Keratinocyte (primary cell): ENCODE measurements around the gene THOC2. TPM values are rescaled to one million over a fixed set of nuclear protein-coding genes. Genes with fewer than 3 reads are reported as not detected.
"Not testable (repeated sequence)": the region's sequence is repeated elsewhere in the genome, so short reads cannot be mapped to it uniquely, and the experiment has no call there.

Experiments
- DNase-seq: peaks from one replicate; pipeline ENCODE4 v3.0.0-alpha.2; 2011; ENCODE audit warnings: low read depth, missing footprints, low spot score
- FAIRE-seq: peaks from 2 replicates; lab custom pipeline; 2011; peaks lifted over from hg19 to GRCh38; lab: Jason Lieb, UNC
- H2AFZ ChIP-seq: 2 replicates; pipeline ENCODE4 v1.6.0; 2012; ENCODE audit warnings: low read length, control low read depth, inconsistent platforms; ENCODE audit not compliant: control insufficient read depth
- H3K27ac ChIP-seq: 2 replicates; pipeline ENCODE4 v1.5.1; 2011; ENCODE audit warnings: low read length; ENCODE audit not compliant: control insufficient read depth, insufficient read depth
- H3K27me3 ChIP-seq: 3 replicates; pipeline ENCODE4 v1.6.0; 2011; ENCODE audit warnings: low read length; ENCODE audit not compliant: control insufficient read depth, insufficient read depth; ENCODE audit errors: extremely low read depth
- H3K36me3 ChIP-seq, 2 experiments: 2 replicates in 1 of 2; 3 replicates in 1 of 2; pipeline ENCODE4 v1.5.1; 2011; ENCODE audit warnings: low read length in 2 of 2, mild to moderate bottlenecking in 1 of 2; ENCODE audit not compliant: control insufficient read depth in 2 of 2, insufficient read depth in 2 of 2; ENCODE audit errors: extremely low read depth in 1 of 2
- H3K4me1 ChIP-seq: 3 replicates; pipeline ENCODE4 v1.5.1; 2011; ENCODE audit warnings: low read length; ENCODE audit not compliant: control insufficient read depth, insufficient read depth; ENCODE audit errors: extremely low read depth
- H3K4me2 ChIP-seq: 3 replicates; pipeline ENCODE4 v1.6.0; 2011; ENCODE audit warnings: low read depth, low read length; ENCODE audit not compliant: control insufficient read depth, insufficient read depth; ENCODE audit errors: extremely low read depth
- H3K4me3 ChIP-seq, 3 experiments: fragments of 200-600 bp in 1 of 3; sonication (generic) in 1 of 3; 2 replicates in 2 of 3; 3 replicates in 1 of 3; pipeline ENCODE4 v1.5.1; 2011 to 2016; ENCODE audit warnings: low read length in 3 of 3, mild to moderate bottlenecking in 3 of 3, control low read depth in 2 of 3, inconsistent platforms in 1 of 3, low read depth in 1 of 3, mixed read lengths in 1 of 3, mixed run types in 1 of 3, moderate library complexity in 1 of 3; ENCODE audit not compliant: control insufficient read depth in 2 of 3, insufficient read depth in 2 of 3; ENCODE audit errors: extremely low read depth in 1 of 3
- H3K79me2 ChIP-seq: 2 replicates; pipeline ENCODE4 v1.6.0; 2012; ENCODE audit warnings: low read length; ENCODE audit not compliant: control insufficient read depth, insufficient read depth
- H3K9ac ChIP-seq: 3 replicates; pipeline ENCODE4 v1.6.0; 2011; ENCODE audit warnings: low read length; ENCODE audit not compliant: control insufficient read depth, insufficient read depth; ENCODE audit errors: extremely low read depth
- H3K9me1 ChIP-seq: 3 replicates; pipeline ENCODE4 v1.6.0; 2011; ENCODE audit warnings: low read length; ENCODE audit not compliant: control insufficient read depth, insufficient read depth; ENCODE audit errors: extremely low read depth
- H3K9me3 ChIP-seq: 2 replicates; pipeline ENCODE4 v1.5.1; 2012; ENCODE audit warnings: low read depth, low read length; ENCODE audit not compliant: control insufficient read depth
- H4K20me1 ChIP-seq: 3 replicates; pipeline ENCODE4 v1.6.0; 2011; ENCODE audit warnings: low read length; ENCODE audit not compliant: control insufficient read depth, insufficient read depth; ENCODE audit errors: extremely low read depth
- EZH2 ChIP-seq: IDR thresholded peaks from one replicate; pipeline ENCODE4 v1.6.1; 2012; ENCODE audit warnings: inconsistent platforms, mild to moderate bottlenecking, low read length, moderate library complexity
- dilution Hi-C: fragments of 300-500 bp; cut with MboI; formaldehyde crosslinking; loops from one replicate; pipeline ENCODE4 v1.7.0; 2020; ENCODE audit warnings: low sequenced_read_pairs; ENCODE audit not compliant: extremely low pct_ligation_motif_present
- polyA plus RNA-seq, 5 experiments: library from polyadenylated mRNA; depleted of rRNA in 3 of 5; stranded (reverse) in 3 of 5; stranded (forward) in 1 of 5; unstranded in 1 of 5; fragments of >200 nt; gene quantifications; 1 replicate in 1 of 5; 2 replicates in 3 of 5; 3 replicates in 1 of 5; pipeline versions ENCODE4 v1.2.1 to v1.2.3, GENCODE V29; 2011 to 2012; ENCODE audit warnings: missing spikeins in 2 of 5, low read depth in 1 of 5, low replicate concordance in 1 of 5
- TF ChIP-seq, protein P1 (sequence below), 3 experiments: IDR thresholded peaks in 1 of 3; conservative IDR thresholded peaks in 1 of 3; optimal IDR thresholded peaks in 1 of 3; 2 replicates in 2 of 3; 3 replicates in 1 of 3; pipeline versions ENCODE3 to v1.5.1; 2011; ENCODE audit warnings: low read length in 3 of 3, mild to moderate bottlenecking in 3 of 3, moderate library complexity in 2 of 3, control low read depth in 1 of 3, inconsistent platforms in 1 of 3; ENCODE audit not compliant: insufficient read depth in 2 of 3; ENCODE audit errors: extremely low read depth in 1 of 3

The THOC2 gene
- polyA plus RNA-seq, 1 donor (not counting 4 experiments of a cell fraction or from before 2014, with no cell fraction given) = 61.1 TPM

DNA sequence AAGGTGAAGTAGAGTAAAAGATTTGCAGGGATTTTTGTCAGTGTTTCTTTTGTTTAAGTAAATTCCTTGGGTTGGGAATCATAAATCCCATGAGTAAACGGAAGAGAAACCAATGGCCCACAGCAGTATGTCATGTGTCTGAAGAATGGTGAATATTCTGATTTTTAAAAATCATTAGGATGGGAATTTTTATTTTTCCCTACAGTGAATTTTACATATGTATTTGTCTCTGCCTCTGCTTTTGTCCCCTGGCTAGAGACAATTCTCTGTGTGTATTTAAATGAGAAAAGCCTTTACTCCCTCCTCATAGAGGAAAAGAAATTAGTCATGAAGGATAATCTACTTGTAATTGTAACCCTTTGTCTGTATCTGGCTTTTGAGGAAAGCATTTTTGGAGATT, 152.1 kb downstream of the THOC2 start:
- Histone ChIP-seq H3K36me3 (no peaks in the 10 kb centered on the region), H3K79me2 (no peaks in the 10 kb centered on the region), H4K20me1 (no peaks in the 10 kb centered on the region), H3K4me1 (no peaks in the 10 kb centered on the region), H3K27ac (no peak overlapping the region), H3K27me3 (no peaks in the 10 kb centered on the region), H2AFZ (no peak overlapping the region), H3K4me2 (no peak overlapping the region), H3K9ac (no peak overlapping the region), H3K9me1 (no peaks in the 10 kb centered on the region), H3K4me3 (no peak overlapping the region), H3K9me3 (no peaks in the 10 kb centered on the region)
- TF ChIP-seq, protein P1, sequence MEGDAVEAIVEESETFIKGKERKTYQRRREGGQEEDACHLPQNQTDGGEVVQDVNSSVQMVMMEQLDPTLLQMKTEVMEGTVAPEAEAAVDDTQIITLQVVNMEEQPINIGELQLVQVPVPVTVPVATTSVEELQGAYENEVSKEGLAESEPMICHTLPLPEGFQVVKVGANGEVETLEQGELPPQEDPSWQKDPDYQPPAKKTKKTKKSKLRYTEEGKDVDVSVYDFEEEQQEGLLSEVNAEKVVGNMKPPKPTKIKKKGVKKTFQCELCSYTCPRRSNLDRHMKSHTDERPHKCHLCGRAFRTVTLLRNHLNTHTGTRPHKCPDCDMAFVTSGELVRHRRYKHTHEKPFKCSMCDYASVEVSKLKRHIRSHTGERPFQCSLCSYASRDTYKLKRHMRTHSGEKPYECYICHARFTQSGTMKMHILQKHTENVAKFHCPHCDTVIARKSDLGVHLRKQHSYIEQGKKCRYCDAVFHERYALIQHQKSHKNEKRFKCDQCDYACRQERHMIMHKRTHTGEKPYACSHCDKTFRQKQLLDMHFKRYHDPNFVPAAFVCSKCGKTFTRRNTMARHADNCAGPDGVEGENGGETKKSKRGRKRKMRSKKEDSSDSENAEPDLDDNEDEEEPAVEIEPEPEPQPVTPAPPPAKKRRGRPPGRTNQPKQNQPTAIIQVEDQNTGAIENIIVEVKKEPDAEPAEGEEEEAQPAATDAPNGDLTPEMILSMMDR (optimal IDR thresholded peaks at IDR 0.05 in 1 of 3, IDR thresholded peaks at IDR 0.05 in 1 of 3, conservative IDR thresholded peaks at IDR 0.05 in 1 of 3; ENCODE audit: extremely low read depth in 1 of 3, insufficient read depth in 2 of 3, low read length in 3 of 3) = no peak
- no peak for TF ChIP-seq EZH2
- DNase-seq (no peak), FAIRE-seq (no peak)
- dilution Hi-C loops = no loop called here

DNA sequence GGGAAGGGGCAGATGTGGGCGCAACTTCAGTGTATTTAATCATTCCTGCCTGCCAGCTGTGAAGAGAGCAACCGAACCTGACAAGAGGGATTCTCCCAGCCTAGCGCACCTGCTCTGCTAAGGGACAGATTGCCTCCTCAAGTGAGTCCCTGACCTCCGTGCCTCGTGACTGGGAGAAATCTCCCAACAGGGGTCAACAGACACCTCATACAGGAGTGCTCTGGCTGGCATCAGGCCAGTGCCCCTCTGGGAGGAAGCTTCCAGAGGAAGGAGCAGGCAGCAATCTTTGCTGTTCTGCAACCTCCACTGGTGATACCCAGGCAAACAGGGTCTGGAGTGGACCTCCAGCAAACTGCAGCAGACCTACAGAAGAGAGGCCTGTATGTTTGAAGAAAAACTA, 158.8 kb downstream of the THOC2 start:
- H3K9me3 ChIP-seq, H3K4me1 ChIP-seq, H3K27ac ChIP-seq, H2AFZ ChIP-seq, H3K27me3 ChIP-seq, H3K79me2 ChIP-seq, H3K9me1 ChIP-seq, DNase-seq, H3K9ac ChIP-seq, H3K4me3 ChIP-seq, H3K4me2 ChIP-seq, dilution Hi-C loops, FAIRE-seq, H4K20me1 ChIP-seq, H3K36me3 ChIP-seq: not testable (repeated sequence)

DNA sequence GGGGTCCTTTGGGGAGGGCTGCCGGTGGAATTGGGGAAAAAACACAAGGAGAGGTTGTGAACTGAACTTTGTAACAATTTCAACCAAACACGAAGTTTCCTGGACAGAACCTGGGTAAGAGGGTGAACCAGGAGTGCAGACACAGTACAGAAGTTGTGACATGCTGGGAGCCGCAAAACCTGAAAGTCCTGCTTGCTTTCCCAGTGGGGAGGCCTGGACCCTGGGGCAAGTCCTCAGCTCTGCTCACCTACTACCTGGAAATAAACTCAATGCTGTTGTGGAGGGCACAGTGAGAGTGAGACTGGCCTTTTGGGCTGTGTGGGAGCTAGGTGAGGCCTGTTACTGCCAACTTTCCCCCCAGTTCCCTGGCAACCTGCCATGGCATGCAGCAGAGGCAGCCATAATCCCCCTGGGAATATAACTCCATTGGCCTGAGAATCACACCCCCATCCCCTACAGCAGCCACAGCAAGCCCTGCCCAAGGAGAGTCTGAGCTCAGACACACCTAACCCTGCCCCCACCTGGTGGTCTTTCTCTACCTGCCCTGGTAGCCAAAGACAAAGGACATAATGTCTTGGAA, 162.8 kb downstream of the THOC2 start:
- no peak for DNase-seq
- Histone ChIP-seq H3K36me3 (no peaks in the 10 kb centered on the region), H3K4me3 (no peak overlapping the region), H3K4me1 (no peaks in the 10 kb centered on the region), H3K9ac (no peak overlapping the region), H3K9me1 (no peaks in the 10 kb centered on the region), H3K27ac (no peak overlapping the region), H2AFZ (no peak overlapping the region), H3K4me2 (no peak overlapping the region), H3K9me3 (no peaks in the 10 kb centered on the region), H3K27me3 (no peaks in the 10 kb centered on the region), H4K20me1 (no peaks in the 10 kb centered on the region), H3K79me2 (no peaks in the 10 kb centered on the region)
- FAIRE-seq = no peak
- dilution Hi-C loops = no loop called here
- TF ChIP-seq EZH2 = no peak
- TF ChIP-seq, protein P1 (optimal IDR thresholded peaks at IDR 0.05 in 1 of 3, IDR thresholded peaks at IDR 0.05 in 1 of 3, conservative IDR thresholded peaks at IDR 0.05 in 1 of 3; ENCODE audit: extremely low read depth in 1 of 3, insufficient read depth in 2 of 3, low read length in 3 of 3) = no peak
